Fibroblast of villous mesenchyme (primary cell): Measurements from ENCODE around the gene RHOBTB1. TPM values are rescaled to one million over a fixed set of nuclear protein-coding genes. Genes with fewer than 3 reads are reported as not detected.

Source experiments
- DNase-seq: peaks from one replicate; pipeline ENCODE4 v3.0.0-alpha.2; 2010; ENCODE audit warnings: low read depth
- H3K4me3 ChIP-seq: 2 replicates; pipeline ENCODE4 v1.5.1; 2011; ENCODE audit warnings: low read depth, mild to moderate bottlenecking, low read length
- total RNA-seq: library from RNA; depleted of rRNA; stranded (reverse); fragments of >200 nt; gene quantifications from 2 replicates; pipeline ENCODE4 v1.2.3, GENCODE V29; 2012
- TF ChIP-seq, protein P1 (sequence below): IDR thresholded peaks from 2 replicates; pipeline ENCODE4 v1.5.1; 2012; ENCODE audit warnings: low read depth, mild to moderate bottlenecking, low read length; ENCODE audit not compliant: insufficient read depth

Gene RHOBTB1
- total RNA-seq, 1 donor, result 26.8 TPM

DNA sequence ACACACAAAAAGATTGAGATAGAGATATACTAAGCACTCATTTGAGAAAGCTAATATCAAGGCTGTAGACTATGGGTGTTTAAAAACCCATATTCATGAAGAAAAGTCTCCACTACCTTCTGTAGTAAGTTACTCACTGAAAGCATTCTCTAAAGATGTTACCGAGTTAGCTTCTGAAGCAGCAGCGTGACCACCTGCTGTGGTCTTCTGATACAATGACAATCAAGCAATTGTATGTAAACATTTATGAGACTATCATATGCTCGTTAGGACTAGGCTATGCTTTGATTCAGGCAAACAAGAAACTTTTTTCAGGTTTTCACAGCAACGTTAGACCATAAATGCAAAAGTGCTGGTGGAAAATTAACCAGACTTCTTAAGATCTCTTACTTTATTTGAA, 11.2 kb downstream of the RHOBTB1 start:
- TF ChIP-seq, protein P1, sequence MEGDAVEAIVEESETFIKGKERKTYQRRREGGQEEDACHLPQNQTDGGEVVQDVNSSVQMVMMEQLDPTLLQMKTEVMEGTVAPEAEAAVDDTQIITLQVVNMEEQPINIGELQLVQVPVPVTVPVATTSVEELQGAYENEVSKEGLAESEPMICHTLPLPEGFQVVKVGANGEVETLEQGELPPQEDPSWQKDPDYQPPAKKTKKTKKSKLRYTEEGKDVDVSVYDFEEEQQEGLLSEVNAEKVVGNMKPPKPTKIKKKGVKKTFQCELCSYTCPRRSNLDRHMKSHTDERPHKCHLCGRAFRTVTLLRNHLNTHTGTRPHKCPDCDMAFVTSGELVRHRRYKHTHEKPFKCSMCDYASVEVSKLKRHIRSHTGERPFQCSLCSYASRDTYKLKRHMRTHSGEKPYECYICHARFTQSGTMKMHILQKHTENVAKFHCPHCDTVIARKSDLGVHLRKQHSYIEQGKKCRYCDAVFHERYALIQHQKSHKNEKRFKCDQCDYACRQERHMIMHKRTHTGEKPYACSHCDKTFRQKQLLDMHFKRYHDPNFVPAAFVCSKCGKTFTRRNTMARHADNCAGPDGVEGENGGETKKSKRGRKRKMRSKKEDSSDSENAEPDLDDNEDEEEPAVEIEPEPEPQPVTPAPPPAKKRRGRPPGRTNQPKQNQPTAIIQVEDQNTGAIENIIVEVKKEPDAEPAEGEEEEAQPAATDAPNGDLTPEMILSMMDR, result no peak
- H3K4me3 ChIP-seq, result no peak overlapping the region
- no peak for DNase-seq

DNA sequence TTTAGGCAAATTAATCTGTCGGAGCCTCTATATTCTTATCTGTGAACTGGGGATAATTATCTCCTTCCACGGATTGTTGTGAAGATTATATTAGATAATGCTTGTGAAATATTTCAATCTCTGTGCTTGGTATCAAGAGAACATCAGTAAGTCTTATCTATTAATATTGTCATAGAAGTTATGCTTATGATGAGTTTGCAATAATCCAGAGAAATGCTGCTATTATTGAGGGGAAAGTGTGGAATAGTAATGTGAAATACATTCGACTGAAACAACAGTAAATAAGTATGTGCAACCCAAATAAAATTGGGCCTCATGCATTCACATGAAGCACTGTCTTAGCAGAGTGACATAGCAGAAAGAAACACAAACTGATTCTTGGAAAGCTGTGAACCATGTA, 13.7 kb downstream of the RHOBTB1 start:
- TF ChIP-seq, protein P1, result no peak
- no peak overlapping the region for H3K4me3 ChIP-seq
- DNase-seq, result no peak

DNA sequence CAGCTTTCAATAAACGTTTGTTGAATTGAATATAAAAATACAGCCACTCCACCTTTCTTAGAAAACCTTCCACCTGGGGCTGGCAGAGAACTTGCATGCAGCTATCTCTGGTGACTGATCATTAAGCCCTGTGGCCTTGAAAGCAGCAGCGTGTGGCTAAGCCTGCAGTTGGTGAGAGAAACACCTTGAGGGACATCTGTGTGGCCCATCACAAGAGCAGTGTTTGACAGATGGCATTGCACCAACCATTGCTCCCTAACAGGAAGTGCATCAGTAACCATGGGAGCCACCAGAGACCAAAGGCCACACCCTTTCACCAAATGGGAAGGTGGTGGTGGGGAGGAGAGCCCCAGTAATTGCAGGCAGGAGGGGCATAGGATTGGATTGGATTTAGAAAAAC, 22.4 kb downstream of the RHOBTB1 start:
- TF ChIP-seq, protein P1, result no peak
- DNase-seq, result no peak
- no peak overlapping the region for H3K4me3 ChIP-seq

DNA sequence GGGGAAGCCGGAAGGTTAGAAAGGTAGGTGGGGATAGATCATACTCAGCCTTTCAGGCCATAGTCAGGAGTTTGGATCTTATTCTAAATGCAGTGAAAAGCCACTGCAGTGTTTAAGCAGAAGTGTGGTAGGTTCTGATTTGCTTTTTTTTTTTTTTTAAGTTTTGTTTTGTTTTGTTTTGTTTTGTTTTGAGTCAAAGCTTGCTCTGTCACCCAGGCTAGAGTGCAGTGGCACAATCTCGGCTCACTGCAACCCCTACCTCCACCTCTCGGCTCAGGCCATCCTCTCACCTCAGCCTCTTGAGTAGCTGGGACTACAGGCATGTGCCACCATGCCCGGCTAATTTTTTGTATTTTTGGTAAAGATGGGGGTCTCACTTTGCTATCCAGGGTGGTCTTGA, 23.5 kb downstream of the RHOBTB1 start:
- no peak overlapping the region for H3K4me3 ChIP-seq
- TF ChIP-seq, protein P1, result no peak
- DNase-seq, result no peak

GRCh38 chr10:60919551-60919950, 24.4 kb downstream of the RHOBTB1 start:
- no peak overlapping the region for H3K4me3 ChIP-seq
- DNase-seq, result no peak
- TF ChIP-seq, protein P1, result no peak

DNA sequence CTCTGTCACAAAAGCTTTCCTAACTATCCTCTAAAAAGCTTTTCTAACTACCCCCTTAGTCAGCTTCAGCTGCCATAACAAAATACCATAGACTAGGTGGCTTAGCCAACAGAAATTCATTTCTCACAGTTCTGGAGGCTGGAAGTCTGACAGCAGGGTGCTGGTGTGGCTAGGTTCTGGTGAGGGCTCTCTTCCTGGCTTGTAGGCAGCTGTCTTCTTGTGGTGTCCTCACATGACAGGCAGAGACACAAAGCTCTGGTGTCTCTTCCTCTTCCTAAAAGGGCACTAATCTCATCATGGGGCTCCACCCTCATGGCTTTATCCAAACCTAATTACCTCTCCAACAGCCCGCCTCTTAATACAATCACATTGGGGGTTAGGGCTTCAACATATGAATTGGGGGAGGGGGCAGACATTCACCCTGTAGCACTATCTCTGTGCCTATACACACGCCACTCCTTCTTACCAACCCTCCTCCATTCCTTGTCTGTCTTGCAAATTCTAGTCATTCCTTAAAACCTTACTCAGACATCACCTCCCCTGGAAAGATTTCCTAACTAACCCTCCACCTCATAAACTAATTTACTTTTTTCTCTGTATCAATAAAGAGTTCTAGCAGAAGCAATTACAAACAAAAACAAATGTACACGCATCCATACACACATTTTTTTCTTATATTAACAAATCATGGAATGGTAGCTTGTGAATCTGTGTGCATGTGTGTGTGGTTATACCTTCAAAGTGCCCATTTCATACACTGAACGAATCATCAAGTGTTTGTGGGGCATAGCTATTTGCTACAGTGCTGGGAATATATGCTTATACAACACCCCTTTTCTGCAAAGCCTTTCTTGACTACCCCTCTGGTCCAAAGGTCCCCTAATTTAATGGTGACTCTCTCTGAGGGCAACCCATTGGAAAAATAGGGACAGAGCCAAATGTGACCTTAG, 26.4 kb downstream of the RHOBTB1 start:
- DNase-seq, result no peak
- H3K4me3 ChIP-seq, result no peak overlapping the region
- TF ChIP-seq, protein P1, result no peak
